ENCODE data around the gene CDKAL1. TPM values are rescaled to one million over a fixed set of nuclear protein-coding genes. Genes with fewer than 3 reads are reported as not detected.

Gene CDKAL1
- total RNA-seq, 1 donor: 20.0 TPM

DNA sequence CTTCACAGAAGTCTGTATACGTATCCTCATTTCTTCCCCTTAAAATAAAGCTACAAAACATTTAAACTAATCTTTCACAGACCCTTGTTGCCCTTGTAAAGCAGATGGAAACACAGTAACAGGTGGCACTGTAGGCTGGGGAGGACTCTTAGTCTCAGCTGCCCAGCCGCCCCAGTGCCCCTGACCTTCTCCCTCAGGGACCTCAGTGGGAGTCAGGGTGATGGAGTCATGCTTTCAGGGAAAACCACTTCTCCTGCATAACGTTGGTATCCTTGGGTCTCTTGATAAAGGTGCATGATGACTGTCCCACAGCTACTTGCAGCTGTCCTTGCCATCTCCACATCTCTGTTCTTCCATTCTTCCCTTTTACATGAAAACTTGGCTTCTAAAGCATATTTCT is 198.6 kb downstream of the CDKAL1 start:
- no peak for DNase-seq (ENCODE audit: low read depth)
- TF ChIP-seq, protein P1, sequence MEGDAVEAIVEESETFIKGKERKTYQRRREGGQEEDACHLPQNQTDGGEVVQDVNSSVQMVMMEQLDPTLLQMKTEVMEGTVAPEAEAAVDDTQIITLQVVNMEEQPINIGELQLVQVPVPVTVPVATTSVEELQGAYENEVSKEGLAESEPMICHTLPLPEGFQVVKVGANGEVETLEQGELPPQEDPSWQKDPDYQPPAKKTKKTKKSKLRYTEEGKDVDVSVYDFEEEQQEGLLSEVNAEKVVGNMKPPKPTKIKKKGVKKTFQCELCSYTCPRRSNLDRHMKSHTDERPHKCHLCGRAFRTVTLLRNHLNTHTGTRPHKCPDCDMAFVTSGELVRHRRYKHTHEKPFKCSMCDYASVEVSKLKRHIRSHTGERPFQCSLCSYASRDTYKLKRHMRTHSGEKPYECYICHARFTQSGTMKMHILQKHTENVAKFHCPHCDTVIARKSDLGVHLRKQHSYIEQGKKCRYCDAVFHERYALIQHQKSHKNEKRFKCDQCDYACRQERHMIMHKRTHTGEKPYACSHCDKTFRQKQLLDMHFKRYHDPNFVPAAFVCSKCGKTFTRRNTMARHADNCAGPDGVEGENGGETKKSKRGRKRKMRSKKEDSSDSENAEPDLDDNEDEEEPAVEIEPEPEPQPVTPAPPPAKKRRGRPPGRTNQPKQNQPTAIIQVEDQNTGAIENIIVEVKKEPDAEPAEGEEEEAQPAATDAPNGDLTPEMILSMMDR (IDR thresholded peaks at IDR 0.05; ENCODE audit: insufficient read depth, low read length): no peak
- no peak overlapping the region for H3K4me3 ChIP-seq (ENCODE audit: low read depth, low read length)

DNA sequence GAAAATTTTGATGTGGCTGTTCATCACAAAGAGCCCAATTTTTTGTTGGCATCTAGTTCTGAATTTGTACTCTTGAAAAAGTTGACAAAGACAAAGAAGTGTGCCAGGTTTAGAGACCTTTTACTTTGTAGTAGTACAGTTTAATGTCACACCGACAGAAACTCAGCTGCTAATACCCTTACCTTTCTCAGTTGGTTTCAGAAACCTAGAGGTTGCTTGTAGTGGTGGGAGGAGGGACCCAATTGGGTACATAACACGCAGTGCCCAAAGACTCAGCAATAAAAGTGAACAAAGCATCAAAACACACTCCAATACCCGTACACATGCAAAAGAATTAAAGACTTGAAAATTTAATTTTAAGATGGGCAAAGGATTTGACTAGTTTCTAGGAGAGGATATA is 203.7 kb downstream of the CDKAL1 start:
- no peak overlapping the region for H3K4me3 ChIP-seq (ENCODE audit: low read depth, low read length)
- no peak for DNase-seq (ENCODE audit: low read depth)
- TF ChIP-seq, protein P1 (IDR thresholded peaks at IDR 0.05; ENCODE audit: insufficient read depth, low read length): no peak

DNA sequence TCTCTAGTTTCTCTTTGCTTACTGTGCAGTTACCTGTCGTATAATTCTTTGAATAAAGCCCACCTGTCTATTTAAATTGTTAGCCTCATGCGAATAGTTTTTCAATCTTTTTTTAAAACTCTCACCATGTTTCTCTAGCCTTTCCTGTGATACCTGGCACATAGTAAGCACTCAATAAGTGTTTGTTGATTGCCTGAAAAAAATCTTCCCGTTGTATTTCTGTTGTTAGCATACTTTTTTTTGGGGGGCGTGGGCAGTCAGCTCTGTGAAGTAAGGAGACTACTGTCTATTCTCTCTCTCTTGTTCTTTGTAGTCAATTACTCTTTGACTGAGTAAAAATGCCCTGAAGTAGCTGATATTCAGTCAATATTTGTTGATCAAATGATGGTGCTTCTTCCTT is 205.8 kb downstream of the CDKAL1 start:
- H3K4me3 ChIP-seq (ENCODE audit: low read depth, low read length): no peak overlapping the region
- no peak for DNase-seq (ENCODE audit: low read depth)
- TF ChIP-seq, protein P1 (IDR thresholded peaks at IDR 0.05; ENCODE audit: insufficient read depth, low read length): no peak

DNA sequence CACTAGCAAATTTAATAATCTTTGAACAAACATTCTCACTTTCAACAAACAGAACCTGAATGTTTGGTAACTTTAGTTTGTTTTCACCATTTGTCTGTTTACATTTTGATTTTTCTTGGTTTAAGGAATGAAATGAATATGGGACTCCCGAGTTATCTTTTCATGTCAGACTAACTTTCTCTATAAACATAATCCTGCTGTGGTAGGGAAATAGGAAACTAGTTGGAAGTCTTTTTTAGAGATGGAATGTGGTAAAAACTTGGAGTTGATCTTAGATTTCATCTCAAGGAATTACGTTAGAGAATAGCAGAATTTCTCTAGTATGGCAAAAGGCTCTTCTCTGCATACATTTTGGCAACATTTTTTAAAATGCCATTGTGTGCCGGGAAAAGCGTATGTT is 206.5 kb downstream of the CDKAL1 start:
- H3K4me3 ChIP-seq (ENCODE audit: low read depth, low read length): no peak overlapping the region
- DNase-seq (ENCODE audit: low read depth): no peak
- TF ChIP-seq, protein P1 (IDR thresholded peaks at IDR 0.05; ENCODE audit: insufficient read depth, low read length): no peak

DNA sequence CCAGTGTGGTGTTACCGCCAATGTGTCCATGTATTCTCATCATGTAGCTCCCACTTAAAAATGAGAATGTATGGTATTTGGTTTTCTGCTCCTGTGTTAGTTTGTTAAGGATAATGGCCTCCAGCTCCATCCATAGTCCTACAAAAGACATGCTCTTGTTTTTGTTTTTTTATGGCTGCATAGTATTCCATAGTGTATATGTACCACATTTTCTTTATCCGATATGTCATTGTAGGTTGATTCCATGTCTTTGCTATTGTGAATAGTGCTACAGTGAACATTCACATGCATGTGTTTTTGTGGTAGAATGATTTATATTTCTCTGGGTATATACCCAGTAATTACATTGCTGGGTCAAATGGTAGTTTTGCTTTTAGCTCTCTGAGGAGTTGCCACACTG is 207.2 kb downstream of the CDKAL1 start:
- no peak for DNase-seq (ENCODE audit: low read depth)
- TF ChIP-seq, protein P1 (IDR thresholded peaks at IDR 0.05; ENCODE audit: insufficient read depth, low read length): no peak
- H3K4me3 ChIP-seq (ENCODE audit: low read depth, low read length): no peak overlapping the region

DNA sequence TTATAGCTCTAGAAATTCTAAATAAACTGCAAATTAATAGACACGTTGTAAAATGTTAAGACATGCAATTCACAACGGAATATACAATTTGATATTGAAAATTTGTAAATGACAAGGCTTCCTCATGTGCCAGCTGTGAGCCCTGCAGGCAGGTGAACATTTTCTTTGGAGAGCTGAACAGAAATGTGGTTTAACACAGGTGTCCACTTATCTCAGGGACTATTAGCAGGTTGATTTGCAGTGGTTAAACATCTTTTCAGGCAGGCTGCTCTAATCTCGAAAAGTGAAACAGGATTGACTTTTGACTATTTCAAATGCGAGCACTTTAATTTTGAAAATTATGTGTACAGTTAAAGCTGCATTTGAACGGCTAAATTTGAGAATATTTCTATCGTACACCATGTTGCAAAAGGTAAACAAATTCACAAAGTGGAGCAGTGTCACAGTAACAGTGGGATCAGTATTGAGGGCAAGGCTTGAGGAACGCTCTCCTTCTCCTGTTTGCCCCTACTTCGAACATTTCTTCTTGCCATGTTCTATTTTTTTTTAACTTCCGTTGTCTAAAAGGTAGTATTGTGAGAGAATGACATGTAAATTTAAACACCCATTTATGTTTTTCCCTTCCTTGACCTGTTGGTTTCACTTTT is 210.8 kb downstream of the CDKAL1 start:
- TF ChIP-seq, protein P1 (IDR thresholded peaks at IDR 0.05; ENCODE audit: insufficient read depth, low read length): no peak
- H3K4me3 ChIP-seq (ENCODE audit: low read depth, low read length): no peak overlapping the region
- no peak for DNase-seq (ENCODE audit: low read depth)

DNA sequence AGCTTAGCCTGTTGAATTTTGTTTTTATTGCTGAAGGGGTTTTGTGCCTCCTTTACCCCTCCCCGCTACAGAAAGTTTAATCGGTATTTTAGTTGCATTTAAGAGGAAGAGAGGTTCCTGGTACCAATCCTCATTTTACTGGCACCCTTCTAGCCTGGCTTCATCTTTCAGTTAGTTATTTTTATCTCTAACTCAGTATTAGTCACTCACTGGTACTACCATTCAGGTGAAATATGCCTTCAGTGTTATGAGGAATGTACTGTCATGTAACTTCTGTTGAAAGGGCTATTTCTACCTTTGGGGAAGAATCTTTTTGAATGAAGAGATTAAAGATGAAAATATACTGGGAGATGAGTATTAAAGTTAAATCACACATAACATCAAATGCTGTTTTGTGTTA is 211.8 kb downstream of the CDKAL1 start:
- H3K4me3 ChIP-seq (ENCODE audit: low read depth, low read length): no peak overlapping the region
- DNase-seq (ENCODE audit: low read depth): no peak
- TF ChIP-seq, protein P1 (IDR thresholded peaks at IDR 0.05; ENCODE audit: insufficient read depth, low read length): no peak
